NCI-H748 treated with DMSO at 0.1 percent for 48 hours (cell line): Measurements from ENCODE around the gene SMPD4.
"Not testable (repeated sequence)": the region's sequence is repeated elsewhere in the genome, so short reads cannot be mapped to it uniquely, and the experiment has no call there.

Experiments used
- DNase-seq: peaks from one replicate; lab custom pipeline; 2025; lab: John Stamatoyannopoulos, UW

Gene SMPD4

GRCh38 chr2:130186391-130186790, 5.0 kb upstream of the SMPD4 start:
- DNase-seq, result no peak

DNA sequence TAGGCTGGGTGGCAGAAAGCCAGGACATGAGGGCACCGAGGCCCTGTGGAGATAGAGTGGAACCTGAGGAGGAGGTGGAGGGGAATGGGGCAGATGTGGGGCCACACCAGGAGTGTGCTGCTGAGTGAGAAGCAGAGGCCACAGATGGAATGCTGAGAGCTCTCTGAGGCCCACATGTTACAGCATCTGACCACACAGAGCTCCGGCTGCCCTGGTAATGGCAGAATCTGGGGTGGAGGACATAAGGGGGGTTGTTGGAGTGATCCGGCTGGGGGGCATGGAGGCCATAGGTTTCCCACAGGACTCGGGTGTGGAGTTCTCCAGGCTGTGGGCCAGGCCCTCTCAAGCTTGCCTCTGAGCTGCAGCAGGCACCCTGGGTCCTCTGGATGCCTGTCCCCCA, 4.5 kb upstream of the SMPD4 start:
- DNase-seq, result no peak

DNA sequence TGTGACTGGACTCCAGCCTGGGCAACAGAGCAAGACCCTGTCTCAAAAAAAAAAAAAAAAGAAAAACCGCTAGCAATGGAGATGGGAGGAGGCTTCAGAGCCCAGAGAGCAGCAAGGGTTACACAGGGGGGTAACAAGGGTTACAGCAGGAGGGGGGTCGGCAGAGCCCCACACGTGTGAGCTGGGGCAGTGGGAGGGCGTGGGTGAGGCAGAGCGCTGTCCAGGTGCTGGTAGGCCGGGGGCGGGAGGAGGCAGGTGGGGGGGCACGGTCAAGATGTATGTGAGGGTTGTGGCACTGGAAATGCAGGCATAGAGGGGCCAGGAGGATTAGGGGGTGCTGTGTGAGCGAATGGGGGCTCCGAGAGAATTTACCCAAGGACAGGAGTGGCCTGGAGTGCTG, 4.0 kb upstream of the SMPD4 start:
- no peak for DNase-seq

- no peak for DNase-seq
These were observed 2.3 kb upstream of the SMPD4 start for GRCh38 chr2:130183512-130184373.

GRCh38 chr2:130182826-130183511, 1.6 kb upstream of the SMPD4 start:
- not testable (repeated sequence) for DNase-seq

DNA sequence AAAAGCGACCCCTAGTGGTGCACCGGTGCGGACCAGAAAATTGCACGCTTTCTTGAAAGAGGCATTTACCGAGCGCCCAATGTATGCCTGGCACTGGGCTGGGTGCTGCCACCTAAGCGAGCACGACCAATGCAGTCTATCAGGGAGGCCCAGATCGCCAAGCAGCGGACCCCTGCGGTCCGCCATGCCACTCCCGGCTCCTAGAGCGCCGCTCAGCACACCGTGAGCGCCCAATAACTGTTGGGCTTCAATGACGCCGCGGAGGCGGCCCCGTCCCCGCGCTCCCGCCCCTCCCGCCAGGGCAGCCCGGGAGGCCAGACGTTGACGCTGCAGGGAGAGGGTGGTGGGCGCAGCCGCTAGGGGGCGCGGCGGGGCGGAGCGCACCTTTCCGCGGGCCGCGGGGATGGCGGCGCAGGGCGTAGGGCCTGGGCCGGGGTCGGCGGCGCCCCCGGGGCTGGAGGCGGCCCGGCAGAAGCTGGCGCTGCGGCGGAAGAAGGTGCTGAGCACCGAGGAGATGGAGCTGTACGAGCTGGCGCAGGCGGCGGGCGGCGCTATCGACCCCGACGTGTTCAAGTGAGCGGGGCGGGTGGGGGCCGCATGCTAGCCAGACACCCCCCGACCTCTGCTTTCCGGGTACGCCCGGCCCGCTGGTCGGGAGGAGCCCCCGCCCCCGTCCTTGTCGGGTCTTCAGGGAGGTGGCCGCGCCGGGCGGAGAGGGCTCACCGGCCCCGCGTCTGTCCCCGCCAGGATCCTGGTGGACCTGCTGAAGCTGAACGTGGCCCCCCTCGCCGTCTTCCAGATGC, 679 bp upstream of the SMPD4 start, which contains the start of gene MZT2B:
Gene MZT2B, plus strand, starts transcription at position 383 of the 803 bp plus-strand sequence. Its CDS starts 21 bp downstream, at position 404.
- DNase-seq, result peak; percentile 61

DNA sequence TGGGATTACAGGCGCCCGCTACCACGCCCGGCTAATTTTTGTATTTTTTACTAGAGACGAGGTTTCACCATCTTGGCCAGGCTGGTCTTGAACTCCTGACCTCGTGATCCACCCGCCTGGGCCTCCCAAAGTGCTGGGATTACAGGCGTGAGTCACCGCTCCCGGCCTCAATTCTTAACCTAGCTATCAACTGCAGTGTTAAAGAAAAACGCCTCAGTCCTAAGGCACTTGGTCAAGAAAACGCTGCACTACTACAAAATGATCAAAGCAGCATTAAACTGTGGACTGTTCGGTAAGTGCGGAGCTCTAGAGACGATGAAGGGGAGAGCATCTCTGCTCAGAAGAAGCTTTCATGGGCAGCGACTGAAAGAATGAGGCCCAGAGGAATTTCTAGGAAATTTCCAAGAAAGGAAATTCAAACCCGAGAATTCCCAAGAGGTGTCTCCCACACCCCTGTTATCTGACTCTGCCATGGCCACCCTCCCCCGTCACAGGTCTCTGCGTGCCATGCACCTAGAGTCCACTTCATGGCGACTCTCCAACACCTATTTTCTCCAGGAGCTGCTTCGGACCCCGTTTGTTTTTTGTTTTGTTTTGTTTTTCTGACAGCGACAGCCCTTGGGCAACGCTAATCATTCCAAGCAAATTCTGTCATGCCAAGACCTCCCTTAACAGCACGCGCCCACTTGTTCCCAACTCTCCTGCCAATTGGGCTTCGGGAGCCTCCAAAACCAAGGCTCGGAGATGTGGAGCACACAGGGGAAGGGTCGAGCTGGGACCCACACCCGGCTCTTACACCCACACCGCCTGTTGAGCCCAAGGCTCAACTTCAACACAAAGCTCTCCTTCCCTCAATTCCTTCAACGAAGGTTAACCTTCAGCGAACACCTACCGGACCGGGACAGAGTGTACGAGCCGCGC, 738 bp downstream of the SMPD4 start:
- DNase-seq, result not testable (repeated sequence)

- DNase-seq, result not testable (repeated sequence)
These were observed 6.5 kb downstream of the SMPD4 start for GRCh38 chr2:130174866-130175265.

- DNase-seq, result no peak
These were observed 11.5 kb downstream of the SMPD4 start for GRCh38 chr2:130169896-130170295.

DNA sequence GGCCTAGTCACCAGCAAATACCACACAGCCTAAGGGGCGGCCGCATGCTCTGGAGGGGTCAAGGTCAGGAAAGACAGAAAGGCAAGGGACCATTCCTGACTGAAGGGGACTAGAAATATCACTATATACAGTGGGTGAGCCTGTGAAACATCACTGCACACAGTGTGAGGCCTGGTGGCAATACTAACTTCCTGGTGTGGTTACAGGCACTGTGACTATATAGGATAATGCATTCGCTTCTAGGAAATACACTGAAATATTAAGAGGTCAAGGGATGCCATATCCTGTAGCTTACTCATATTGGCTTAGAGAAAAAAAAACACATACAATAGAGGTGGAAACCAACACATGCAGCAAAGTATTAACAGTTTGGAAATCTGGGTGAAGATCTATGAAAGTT, 12.2 kb downstream of the SMPD4 start:
- DNase-seq, result not testable (repeated sequence)

- not testable (repeated sequence) for DNase-seq
These were observed 14.8 kb downstream of the SMPD4 start for GRCh38 chr2:130166611-130167010.

DNA sequence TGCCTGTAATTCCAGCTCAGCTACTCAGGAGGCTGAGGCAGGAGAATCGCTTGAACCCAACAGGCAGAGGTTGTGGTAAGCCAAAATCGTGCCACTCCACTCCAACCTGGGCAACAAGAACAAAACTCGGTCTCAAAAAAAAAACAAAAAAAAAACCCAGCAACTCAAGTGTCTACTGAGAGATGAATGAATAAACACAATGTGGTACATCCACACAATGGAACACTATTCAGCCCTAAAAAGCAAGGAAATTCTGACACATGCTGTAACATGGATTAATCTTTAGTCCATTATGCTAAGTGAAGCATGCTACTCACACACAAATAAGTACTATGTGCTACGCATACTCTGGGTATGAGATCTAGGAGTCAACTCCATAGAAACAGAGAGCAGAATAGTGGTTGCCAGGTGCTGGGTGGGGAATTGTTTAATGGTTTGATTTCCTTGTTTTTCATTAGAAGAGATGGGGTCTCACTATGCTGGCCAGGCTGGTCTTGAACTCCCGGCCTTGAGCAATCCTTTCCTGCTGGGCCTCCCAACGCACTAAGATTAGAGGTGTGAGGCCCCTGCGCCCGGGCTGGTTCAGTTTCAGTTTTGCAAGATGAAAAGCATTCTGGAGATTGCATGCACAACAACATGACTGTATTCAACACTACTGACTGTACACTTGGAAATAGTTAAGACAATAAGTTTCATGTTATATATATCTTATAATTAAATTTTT, 15.9 kb downstream of the SMPD4 start:
- DNase-seq, result no peak

- no peak for DNase-seq
These were observed 18.4 kb downstream of the SMPD4 start for GRCh38 chr2:130162968-130163367.

- not testable (repeated sequence) for DNase-seq
These were observed 18.9 kb downstream of the SMPD4 start for GRCh38 chr2:130162486-130162885.

- DNase-seq, result not testable (repeated sequence)
These were observed 20.3 kb downstream of the SMPD4 start for GRCh38 chr2:130160838-130161705.

DNA sequence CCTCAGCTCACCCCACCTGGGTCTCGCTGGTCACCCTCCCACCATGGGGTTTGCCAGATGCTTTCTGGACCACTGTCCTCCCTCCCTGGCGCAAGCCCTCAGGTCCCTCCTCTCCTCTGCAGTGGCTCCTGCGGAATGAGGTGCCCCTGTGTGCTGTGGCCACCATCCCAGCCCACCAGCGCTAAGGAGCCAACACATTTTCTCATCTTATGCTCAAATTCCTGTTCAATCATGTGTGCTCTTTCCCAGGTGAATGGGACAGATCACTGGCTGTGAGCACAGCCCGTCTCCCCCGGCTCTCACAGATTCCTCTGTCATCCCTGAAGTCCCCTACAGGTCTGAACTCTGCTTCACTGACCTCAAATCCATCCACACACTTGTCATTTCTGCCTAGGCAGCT, 21.3 kb downstream of the SMPD4 start:
- no peak for DNase-seq

GRCh38 chr2:130159376-130159775, 22.0 kb downstream of the SMPD4 start:
- DNase-seq, result not testable (repeated sequence)

- no peak for DNase-seq
These were observed 22.8 kb downstream of the SMPD4 start for GRCh38 chr2:130158631-130159030.

- DNase-seq, result not testable (repeated sequence)
These were observed 23.4 kb downstream of the SMPD4 start for GRCh38 chr2:130157825-130158514.
